DOHH2 (cell line): ENCODE measurements around the gene SYNGR4.

ENCODE experiments used
- CTCF ChIP-seq: fragments of 200-600 bp; sonication (generic); IDR thresholded peaks from one replicate; pipeline ENCODE4 v1.5.1; 2014; ENCODE audit warnings: antibody characterized with exemption, mild to moderate bottlenecking, low read depth, low read length; ENCODE audit not compliant: poor library complexity, severe bottlenecking
- EZH2phosphoT487 ChIP-seq: fragments of 200-600 bp; sonication (generic); IDR thresholded peaks from 2 replicates; pipeline ENCODE4 v1.6.1; 2017; ENCODE audit warnings: borderline replicate concordance, mild to moderate bottlenecking, antibody characterized with exemption, low read length, moderate library complexity, mixed read lengths

- TF ChIP-seq CTCF = no peak
- TF ChIP-seq EZH2phosphoT487 = no peak
Measured at GRCh38 chr19:48396824-48397176, 32.6 kb downstream of the SYNGR4 start.
